SK-N-MC (cell line): ENCODE data around the gene CCM2.

Source experiments
- EZH2 ChIP-seq: fragments of 200-600 bp; sonication (generic); IDR thresholded peaks from one replicate; pipeline ENCODE4 v1.6.1; 2017; ENCODE audit warnings: antibody characterized with exemption
- FOXP2 ChIP-seq: optimal IDR thresholded peaks from 2 replicates; pipeline ENCODE3; 2011; ENCODE audit warnings: mild to moderate bottlenecking, moderate library complexity; ENCODE audit not compliant: insufficient read depth; ENCODE audit errors: extremely low read length, control extremely low read depth
- POLR2AphosphoS5 ChIP-seq: IDR thresholded peaks from 2 replicates; pipeline ENCODE4 v1.6.1; 2012; ENCODE audit warnings: mild to moderate bottlenecking, low read depth, low read length, borderline replicate concordance

DNA sequence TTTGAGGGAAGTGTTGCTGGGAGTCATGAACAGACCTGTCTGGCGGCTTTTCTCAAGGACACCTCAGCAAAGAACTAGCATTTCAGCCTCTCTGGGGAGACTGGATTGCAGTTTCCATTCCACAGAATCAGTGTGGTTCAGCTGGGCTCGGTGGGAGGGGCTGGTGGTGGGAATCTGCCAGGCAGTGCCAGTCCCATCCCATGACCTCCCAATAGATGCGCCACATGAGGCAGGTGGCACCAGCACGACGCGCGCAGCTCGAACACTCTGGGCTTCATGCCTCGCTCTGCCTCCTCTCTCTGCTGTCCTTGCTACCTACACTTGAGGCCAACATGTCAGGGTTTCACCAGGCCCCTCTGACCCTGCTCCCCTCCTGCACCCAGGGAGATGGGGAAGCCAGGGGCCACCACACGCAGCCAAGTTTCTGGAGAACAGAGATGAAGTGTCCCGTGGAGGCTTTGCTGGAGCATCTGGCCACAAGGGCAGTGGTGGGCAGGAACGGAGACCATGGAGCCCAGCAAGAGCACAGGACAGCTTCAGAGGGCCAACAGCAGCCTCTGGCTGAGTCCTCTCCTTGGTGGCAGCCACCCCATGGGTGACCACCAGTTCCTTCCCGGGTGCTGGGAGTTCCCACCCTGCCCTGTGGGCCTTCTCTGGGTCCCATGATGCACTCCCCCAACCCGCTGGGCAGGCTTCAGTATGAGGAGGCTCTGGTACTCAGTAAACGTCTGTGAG is 86.5 kb downstream of the CCM2 start:
- TF ChIP-seq EZH2 (no peak), POLR2AphosphoS5 (no peak), FOXP2 (no peak)
